Middle frontal gyrus (tissue), 1 donor: ENCODE data around the gene NDC1.
"Not testable (repeated sequence)": the region's sequence is repeated elsewhere in the genome, so short reads cannot be mapped to it uniquely, and the experiment has no call there.

ENCODE experiments used
- DNase-seq: peaks from one replicate; pipeline ENCODE4 v3.0.0-alpha.2; 2015; ENCODE audit warnings: low spot score; ENCODE audit errors: extremely low spot score

NDC1 gene

DNA sequence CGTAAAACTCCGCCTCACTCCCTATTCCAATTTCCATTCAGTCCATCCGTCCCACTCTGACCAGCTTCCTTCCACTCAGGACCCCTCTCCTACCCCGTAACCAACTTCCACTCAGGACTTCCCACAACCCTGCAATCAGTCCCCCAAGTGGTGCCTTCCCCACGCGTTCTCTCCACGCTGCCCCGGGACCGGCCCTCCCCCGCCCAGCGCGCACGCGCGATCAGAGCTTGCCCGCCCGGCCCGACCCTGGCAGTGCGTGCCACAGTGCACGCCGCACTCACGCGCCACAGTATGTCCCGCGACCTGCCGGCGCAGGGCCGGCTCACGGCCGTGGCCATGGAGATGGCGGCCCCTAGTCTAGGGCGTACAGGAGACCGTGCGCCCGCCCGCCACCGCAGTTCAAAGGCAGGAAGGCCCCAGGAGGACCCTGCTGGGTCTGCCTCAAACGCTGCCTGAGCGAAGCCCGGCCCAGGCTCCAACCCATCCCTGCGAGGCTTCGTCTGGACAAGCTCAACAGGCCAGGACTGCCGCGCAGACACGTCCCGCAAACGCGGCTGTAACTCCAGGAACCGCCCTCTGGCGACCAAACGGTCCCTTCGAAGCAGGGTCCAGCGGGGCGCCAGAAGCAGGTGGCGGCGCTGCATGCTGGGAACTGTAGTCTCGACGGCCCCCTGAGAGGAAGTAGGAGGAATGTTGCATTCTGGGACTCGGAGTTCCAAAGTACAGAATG lies at the start of gene NDC1:
Gene NDC1, minus strand, starts transcription at position 373 of the 730 bp plus-strand sequence. Its CDS starts 35 bp downstream, at position 338.
- peak; percentile 92 for DNase-seq

GRCh38 chr1:53883600-53883999 lies 45.5 kb upstream of the NDC1 start:
- DNase-seq: not testable (repeated sequence)

GRCh38 chr1:53881853-53882252 lies 43.8 kb upstream of the NDC1 start:
- DNase-seq: not testable (repeated sequence)

- DNase-seq: no peak
Measured at GRCh38 chr1:53878492-53879105, 40.5 kb upstream of the NDC1 start.

GRCh38 chr1:53875150-53875549 lies 37.1 kb upstream of the NDC1 start:
- not testable (repeated sequence) for DNase-seq

GRCh38 chr1:53871773-53872484 lies 33.8 kb upstream of the NDC1 start:
- no peak for DNase-seq

GRCh38 chr1:53871221-53871620 lies 33.1 kb upstream of the NDC1 start:
- DNase-seq: no peak

DNA sequence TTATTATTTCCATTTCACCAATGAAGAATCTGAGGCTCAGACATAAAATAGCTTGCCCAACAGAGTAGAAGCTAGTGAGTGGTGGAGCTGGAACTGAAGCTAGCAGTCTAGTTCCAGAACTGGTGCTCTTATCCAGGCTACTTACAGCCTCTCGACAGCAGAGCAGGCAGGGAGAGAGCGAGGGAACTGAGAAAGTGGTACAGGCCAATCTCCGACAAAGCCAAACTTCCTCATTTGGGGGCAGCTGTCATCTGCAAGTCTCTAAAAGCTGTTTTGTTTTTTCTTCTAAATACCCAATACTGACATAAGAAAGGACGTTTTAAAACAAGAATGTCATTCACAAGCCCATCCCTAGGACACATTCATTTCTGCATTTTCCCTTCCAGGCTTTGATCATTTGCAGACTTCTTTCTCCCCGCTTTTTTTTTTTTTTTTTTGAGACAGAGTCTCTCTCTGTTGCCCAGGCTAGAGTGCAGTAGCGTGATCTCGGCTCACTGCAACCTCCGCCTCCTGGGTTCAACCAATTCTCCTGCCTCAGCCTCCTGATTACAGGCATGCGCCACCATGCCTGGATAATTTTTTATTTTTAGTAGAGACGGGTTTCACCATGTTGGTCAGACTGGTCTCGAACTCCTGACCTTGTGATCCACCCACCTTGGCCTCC lies 31.5 kb upstream of the NDC1 start:
- DNase-seq: no peak

DNA sequence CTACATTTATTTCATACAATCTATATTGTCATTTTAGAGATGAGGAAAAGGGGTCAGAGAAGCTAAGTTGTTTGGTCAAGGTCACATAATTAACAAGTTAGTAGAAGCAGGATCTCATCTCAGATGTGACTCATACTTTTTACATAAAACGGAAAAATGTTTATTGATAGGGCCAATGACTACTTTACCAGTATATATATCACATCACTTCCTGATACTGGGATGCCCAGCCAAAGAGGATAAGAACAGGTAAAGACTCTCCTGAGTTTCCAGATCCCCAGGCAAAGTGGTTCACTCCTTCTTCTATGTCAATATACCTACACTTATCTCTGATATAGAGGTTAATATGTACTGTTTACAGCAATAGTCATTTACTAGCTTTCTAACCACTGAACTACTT lies 30.5 kb upstream of the NDC1 start:
- no peak for DNase-seq

DNA sequence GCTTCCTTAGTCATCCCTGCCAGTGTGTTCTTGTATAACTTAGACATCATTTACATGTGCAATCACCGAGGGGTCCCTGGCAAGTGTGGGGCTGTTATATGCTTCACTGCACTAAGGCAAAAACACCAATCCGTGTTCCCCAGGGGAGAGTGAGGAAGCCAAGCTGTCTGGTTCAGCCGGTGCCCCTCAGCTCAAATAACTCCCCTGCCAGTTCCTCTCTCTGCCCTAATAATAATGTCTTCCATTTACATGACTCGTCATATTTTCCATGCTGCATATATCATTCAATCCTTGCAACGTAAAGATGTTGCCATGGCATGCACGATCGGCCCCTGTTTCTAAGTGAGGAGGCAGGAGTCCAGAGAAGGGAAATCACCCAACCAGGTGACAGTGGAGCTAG lies 24.4 kb upstream of the NDC1 start:
- DNase-seq: no peak

DNA sequence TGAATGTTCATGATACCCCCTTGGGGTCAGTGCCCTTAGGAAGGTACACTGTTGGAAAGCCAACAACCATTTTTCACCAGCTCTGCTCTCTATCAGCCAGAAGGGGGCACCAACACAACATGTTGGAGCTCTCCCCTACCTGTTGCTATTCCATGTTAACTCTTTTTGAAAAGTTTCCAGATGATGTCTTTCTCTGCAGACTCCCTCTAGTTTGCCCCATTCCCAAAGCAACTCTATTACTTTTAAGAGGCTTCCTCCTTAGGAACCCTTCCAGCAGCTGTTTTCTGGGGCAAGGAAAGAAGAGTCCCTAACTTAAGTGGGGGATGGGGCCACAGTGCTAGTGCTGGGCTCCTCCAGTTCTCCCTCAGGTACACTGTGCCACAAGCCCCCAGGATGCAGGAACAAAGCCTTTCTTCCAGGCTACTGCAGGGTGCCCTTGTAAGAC lies 22.9 kb upstream of the NDC1 start:
- no peak for DNase-seq

DNA sequence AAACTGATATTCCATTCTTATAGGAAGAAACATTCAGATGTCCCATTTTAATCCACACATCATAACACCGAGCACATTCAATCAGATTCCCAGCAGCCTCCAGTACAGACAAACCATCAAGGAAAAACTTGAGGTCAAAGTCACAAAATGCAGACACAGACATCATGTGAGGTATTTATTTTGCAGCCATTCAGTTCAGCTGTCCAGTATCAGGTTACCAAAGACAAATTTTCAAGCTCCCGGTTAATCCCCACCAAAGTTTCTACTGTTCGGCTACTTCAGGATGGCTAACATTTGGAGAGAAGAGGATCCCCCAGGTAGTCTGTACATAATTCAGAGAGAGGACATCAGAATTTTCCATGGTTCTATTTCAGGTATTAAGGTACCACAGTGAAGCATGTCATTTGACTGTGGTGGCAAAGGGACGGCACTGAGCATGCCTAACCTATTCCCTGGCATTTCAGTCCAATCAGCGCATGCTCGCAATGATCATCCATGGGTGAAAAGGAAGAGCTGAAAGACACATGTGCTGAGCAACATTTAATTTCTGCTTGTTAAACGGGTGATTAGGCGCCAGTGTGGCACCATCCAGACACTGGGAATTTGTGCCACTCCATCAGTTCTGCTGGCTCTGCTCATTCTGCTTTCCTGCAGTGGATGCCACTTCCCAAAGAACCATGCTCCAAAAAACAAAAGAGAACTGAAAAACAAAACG lies 13.6 kb upstream of the NDC1 start:
- no peak for DNase-seq

DNA sequence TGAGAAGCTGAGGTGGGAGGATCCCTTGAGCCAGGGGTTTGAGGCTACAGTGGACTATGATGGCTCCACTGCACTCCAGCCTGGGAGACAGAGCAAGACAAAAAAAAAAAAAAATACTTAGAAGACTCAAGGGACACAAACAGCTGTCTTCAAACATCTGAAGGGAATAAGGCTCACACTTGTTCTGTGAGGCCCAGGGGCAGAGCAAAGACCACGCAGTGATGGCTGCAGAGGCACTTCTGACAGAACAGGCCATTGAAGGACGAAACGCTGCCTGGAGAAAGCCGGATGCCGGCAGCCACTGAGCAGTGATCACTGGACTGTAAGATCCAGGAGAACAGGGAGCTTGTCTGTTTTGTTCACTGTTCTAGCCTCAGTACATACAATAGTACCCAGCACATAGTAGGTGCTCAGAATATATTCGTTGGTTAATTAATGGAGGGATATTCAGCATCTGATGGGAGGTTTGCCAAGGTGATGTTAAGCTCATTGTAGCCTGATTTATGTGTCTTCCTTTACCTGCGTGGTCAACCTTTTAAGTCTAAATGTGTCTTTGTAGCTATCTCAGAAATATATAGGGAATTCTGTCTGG lies 12.1 kb upstream of the NDC1 start:
- no peak for DNase-seq

- DNase-seq: no peak
Measured at GRCh38 chr1:53847980-53848379, 9.9 kb upstream of the NDC1 start.

- DNase-seq: no peak
Measured at GRCh38 chr1:53842347-53842746, 4.3 kb upstream of the NDC1 start.

- DNase-seq: no peak
Measured at GRCh38 chr1:53838654-53838974, 518 bp upstream of the NDC1 start.

GRCh38 chr1:53837646-53837923 lies 511 bp downstream of the NDC1 start:
- DNase-seq: no peak

GRCh38 chr1:53835491-53835890 lies 2.6 kb downstream of the NDC1 start:
- DNase-seq: no peak

DNA sequence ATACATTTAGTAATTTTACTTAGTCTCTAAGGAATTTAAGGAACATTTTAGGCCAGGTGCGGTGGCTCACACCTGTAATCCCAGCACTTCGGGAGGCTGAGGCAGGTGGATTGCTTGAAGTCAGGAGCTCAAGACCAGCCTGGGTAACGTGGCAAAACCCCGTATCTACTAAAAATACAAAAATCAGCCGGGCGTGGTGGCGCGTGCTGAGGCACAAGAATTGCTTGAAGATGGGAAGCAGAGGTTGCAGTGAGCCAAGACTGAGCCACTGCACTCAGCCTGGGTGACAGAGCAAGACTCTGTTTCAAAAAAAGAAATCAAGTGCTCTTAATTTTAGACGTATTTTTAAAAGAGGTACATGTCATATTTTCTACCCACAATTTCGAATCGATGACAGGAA lies 3.3 kb downstream of the NDC1 start:
- no peak for DNase-seq

GRCh38 chr1:53833393-53833792 lies 4.7 kb downstream of the NDC1 start:
- no peak for DNase-seq

DNA sequence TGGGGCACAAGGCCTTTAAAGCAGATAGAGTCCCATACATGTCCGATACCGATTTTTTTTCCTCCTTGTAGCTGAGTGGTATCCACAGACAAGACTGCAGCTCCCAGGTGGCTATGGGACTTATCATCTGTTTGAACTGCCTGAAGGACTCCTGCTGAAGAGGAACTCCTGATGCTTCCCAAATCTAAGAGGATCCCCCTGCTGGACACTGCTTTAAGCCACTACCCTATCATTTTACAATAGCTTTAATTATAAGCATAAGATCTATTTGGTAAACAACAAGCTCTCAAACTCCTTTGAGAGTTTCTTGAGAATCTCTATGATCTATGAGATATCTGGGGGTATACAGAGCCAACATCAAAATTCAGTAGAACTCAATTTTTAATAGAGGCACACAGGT lies 11.7 kb downstream of the NDC1 start:
- no peak for DNase-seq
